Erythroblast (primary cell): ENCODE data around the gene CHRM4.

Experiments used
- GATA1 ChIP-seq: IDR thresholded peaks from 2 replicates; pipeline ENCODE4 v1.6.1; 2011; ENCODE audit warnings: low read depth, mild to moderate bottlenecking, control low read depth, low read length, moderate library complexity
- POLR2A ChIP-seq: IDR thresholded peaks from 2 replicates; pipeline ENCODE4 v1.6.1; 2011; ENCODE audit warnings: mild to moderate bottlenecking, low read length

DNA sequence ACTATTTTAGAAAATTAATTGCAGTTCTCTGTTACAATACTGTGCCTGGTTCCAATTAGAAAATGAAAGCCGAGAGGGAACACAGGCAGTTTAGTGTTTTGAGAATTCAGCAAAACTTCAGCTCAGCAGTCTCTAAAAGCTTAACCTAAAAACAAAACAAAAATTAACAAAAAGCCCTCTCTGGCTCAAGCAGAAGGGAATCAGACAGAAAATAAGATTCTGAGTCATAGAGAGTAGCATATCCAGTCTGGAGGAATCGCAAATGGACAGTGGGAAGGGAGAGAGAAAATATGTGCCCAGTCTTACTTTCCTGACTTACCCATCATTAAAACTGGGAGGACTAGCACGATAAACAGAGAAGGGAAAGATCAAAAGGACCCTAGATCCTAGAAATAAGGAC lies 38.1 kb upstream of the CHRM4 start:
- TF ChIP-seq POLR2A (no peak), GATA1 (no peak)
